ENCODE results near the gene POLR2J3.
"Not testable (repeated sequence)": the region's sequence is repeated elsewhere in the genome, so short reads cannot be mapped to it uniquely, and the experiment has no call there.

The POLR2J3 gene

GRCh38 chr7:102572261-102573239, at the start of gene POLR2J3:
Gene POLR2J3 (minus strand): TSS chr7:102572583. CDS start chr7:102572521, 62 bp downstream.
- peak; percentile 41; the same call in 1 of the 2 replicates for TF ChIP-seq ELF4 (IDR thresholded peaks at IDR 0.05)
- CTCF ChIA-PET; POLR2A ChIA-PET; DNase-seq (ENCODE audit: extremely low spot score): not testable (repeated sequence)

- CTCF ChIA-PET; POLR2A ChIA-PET; DNase-seq (ENCODE audit: extremely low spot score): not testable (repeated sequence)
Measured at GRCh38 chr7:102618122-102618521, 45.7 kb upstream of the POLR2J3 start.

GRCh38 chr7:102616507-102617125, 44.2 kb upstream of the POLR2J3 start, which contains the start of gene RASA4:
Gene RASA4 (minus strand): TSS chr7:102616756. CDS start chr7:102616689, 67 bp downstream.
- POLR2A ChIA-PET; CTCF ChIA-PET; DNase-seq (ENCODE audit: extremely low spot score): not testable (repeated sequence)

GRCh38 chr7:102615930-102616329, 43.5 kb upstream of the POLR2J3 start:
- CTCF ChIA-PET; POLR2A ChIA-PET; DNase-seq (ENCODE audit: extremely low spot score): not testable (repeated sequence)

- CTCF ChIA-PET; POLR2A ChIA-PET; DNase-seq (ENCODE audit: extremely low spot score): not testable (repeated sequence)
Measured at GRCh38 chr7:102614873-102615272, 42.5 kb upstream of the POLR2J3 start.

- POLR2A ChIA-PET; CTCF ChIA-PET; DNase-seq (ENCODE audit: extremely low spot score): not testable (repeated sequence)
Measured at GRCh38 chr7:102614346-102614697, 41.9 kb upstream of the POLR2J3 start.

- POLR2A ChIA-PET; DNase-seq (ENCODE audit: extremely low spot score); CTCF ChIA-PET: not testable (repeated sequence)
Measured at GRCh38 chr7:102613575-102614345, 41.4 kb upstream of the POLR2J3 start.

GRCh38 chr7:102611675-102612325, 39.4 kb upstream of the POLR2J3 start:
- DNase-seq (ENCODE audit: extremely low spot score); CTCF ChIA-PET; POLR2A ChIA-PET: not testable (repeated sequence)

- DNase-seq (ENCODE audit: extremely low spot score); CTCF ChIA-PET; POLR2A ChIA-PET: not testable (repeated sequence)
Measured at GRCh38 chr7:102611013-102611674, 38.8 kb upstream of the POLR2J3 start.

- POLR2A ChIA-PET; CTCF ChIA-PET; DNase-seq (ENCODE audit: extremely low spot score): not testable (repeated sequence)
Measured at GRCh38 chr7:102610441-102610840, 38.1 kb upstream of the POLR2J3 start.

GRCh38 chr7:102609734-102610133, 37.4 kb upstream of the POLR2J3 start:
- POLR2A ChIA-PET: not testable (repeated sequence)

GRCh38 chr7:102606848-102607247, 34.5 kb upstream of the POLR2J3 start:
- POLR2A ChIA-PET; DNase-seq (ENCODE audit: extremely low spot score); CTCF ChIA-PET: not testable (repeated sequence)

More at GRCh38 chr7:102609734-102610133, 37.4 kb upstream of the POLR2J3 start:
- DNase-seq (ENCODE audit: extremely low spot score); CTCF ChIA-PET: not testable (repeated sequence)

- CTCF ChIA-PET; DNase-seq (ENCODE audit: extremely low spot score); POLR2A ChIA-PET: not testable (repeated sequence)
Measured at GRCh38 chr7:102604431-102605145, 32.2 kb upstream of the POLR2J3 start.

- POLR2A ChIA-PET; CTCF ChIA-PET; DNase-seq (ENCODE audit: extremely low spot score): not testable (repeated sequence)
Measured at GRCh38 chr7:102602317-102602716, 29.9 kb upstream of the POLR2J3 start.

GRCh38 chr7:102599699-102600098, 27.3 kb upstream of the POLR2J3 start:
- POLR2A ChIA-PET; CTCF ChIA-PET; DNase-seq (ENCODE audit: extremely low spot score): not testable (repeated sequence)

- POLR2A ChIA-PET; CTCF ChIA-PET; DNase-seq (ENCODE audit: extremely low spot score): not testable (repeated sequence)
Measured at GRCh38 chr7:102596036-102596435, 23.7 kb upstream of the POLR2J3 start.

Measured in HEK293T (cell line).